NCI-H82 treated with DMSO at 0.1 percent for 48 hours (cell line): ENCODE results near the gene IL36B.

ENCODE experiments used
- DNase-seq: peaks from one replicate; lab custom pipeline; 2025; ENCODE audit not compliant: unreplicated experiment; lab: John Stamatoyannopoulos, UW

IL36B gene

GRCh38 chr2:113056521-113056920 lies 3.9 kb upstream of the IL36B start:
- DNase-seq, result no peak

- DNase-seq, result no peak
Measured at GRCh38 chr2:113054066-113054465, 1.4 kb upstream of the IL36B start.

- no peak for DNase-seq
Measured at GRCh38 chr2:113053666-113054065, 999 bp upstream of the IL36B start.

- no peak for DNase-seq
Measured at GRCh38 chr2:113050921-113051895, 1.5 kb downstream of the IL36B start.

- no peak for DNase-seq
Measured at GRCh38 chr2:113046465-113046864, 6.2 kb downstream of the IL36B start.

- no peak for DNase-seq
Measured at GRCh38 chr2:113041871-113042270, 10.8 kb downstream of the IL36B start.

GRCh38 chr2:113039719-113040118 lies 12.9 kb downstream of the IL36B start:
- no peak for DNase-seq

GRCh38 chr2:113039158-113039557 lies 13.5 kb downstream of the IL36B start:
- no peak for DNase-seq

GRCh38 chr2:113038291-113038690 lies 14.4 kb downstream of the IL36B start:
- no peak for DNase-seq

GRCh38 chr2:113036763-113037162 lies 15.9 kb downstream of the IL36B start:
- no peak for DNase-seq

- DNase-seq, result no peak
Measured at GRCh38 chr2:113034016-113034415, 18.7 kb downstream of the IL36B start.

- DNase-seq, result no peak
Measured at GRCh38 chr2:113032737-113033136, 19.9 kb downstream of the IL36B start.

- DNase-seq, result no peak
Measured at GRCh38 chr2:113028112-113028511, 24.6 kb downstream of the IL36B start.

- no peak for DNase-seq
Measured at GRCh38 chr2:113027691-113028090, 25.0 kb downstream of the IL36B start.

- no peak for DNase-seq
Measured at GRCh38 chr2:113025737-113026136, 26.9 kb downstream of the IL36B start.

GRCh38 chr2:113024764-113025163 lies 27.9 kb downstream of the IL36B start:
- DNase-seq, result no peak

GRCh38 chr2:113021312-113021711 lies 31.4 kb downstream of the IL36B start:
- no peak for DNase-seq

GRCh38 chr2:113018509-113018908 lies 34.2 kb downstream of the IL36B start:
- DNase-seq, result no peak

- DNase-seq, result no peak
Measured at GRCh38 chr2:113015655-113016054, 37.0 kb downstream of the IL36B start.

GRCh38 chr2:113015042-113015441 lies 37.6 kb downstream of the IL36B start:
- no peak for DNase-seq

GRCh38 chr2:113014067-113014466 lies 38.6 kb downstream of the IL36B start:
- DNase-seq, result no peak

GRCh38 chr2:113013336-113013661 lies 39.4 kb downstream of the IL36B start:
- no peak for DNase-seq
